Mesendoderm (in vitro differentiated cells): ENCODE measurements around the gene CEP295NL.

Source experiments
- DNase-seq: peaks from one replicate; pipeline ENCODE4 v3.0.0; 2013
- H2AK5ac ChIP-seq: 2 replicates; pipeline ENCODE4 v1.6.1; 2013; ENCODE audit warnings: low read length, inconsistent platforms
- H2BK120ac ChIP-seq: 2 replicates; pipeline ENCODE4 v1.6.1; 2013; ENCODE audit warnings: low read depth, mild to moderate bottlenecking, low read length, moderate library complexity, mixed read lengths
- H2BK15ac ChIP-seq: replicated peaks from 2 replicates; pipeline ENCODE4 v1.6.1; 2013; ENCODE audit warnings: low read depth, mild to moderate bottlenecking, moderate library complexity
- H2BK5ac ChIP-seq: 2 replicates; pipeline ENCODE4 v1.6.1; 2013; ENCODE audit warnings: low read length, inconsistent platforms
- H3K18ac ChIP-seq: 2 replicates; pipeline ENCODE4 v1.6.1; 2013; ENCODE audit warnings: mild to moderate bottlenecking, low read length, mixed read lengths
- H3K23ac ChIP-seq: one replicate; pipeline ENCODE4 v1.6.1; 2013; ENCODE audit warnings: low read length
- H3K27ac ChIP-seq: 2 replicates; pipeline ENCODE4 v1.5.1; 2013; ENCODE audit warnings: low read depth, mild to moderate bottlenecking, inconsistent platforms, low read length, moderate library complexity
- H3K27me3 ChIP-seq: 2 replicates; pipeline ENCODE4 v1.6.1; 2013; ENCODE audit warnings: low read length, control low read depth, mild to moderate bottlenecking, inconsistent platforms; ENCODE audit not compliant: insufficient read depth, poor library complexity
- H3K36me3 ChIP-seq: 2 replicates; pipeline ENCODE4 v1.6.1; 2013; ENCODE audit warnings: low read length, inconsistent platforms; ENCODE audit not compliant: control insufficient read depth, insufficient read depth
- H3K4ac ChIP-seq: one replicate; pipeline ENCODE4 v1.6.1; 2013; ENCODE audit warnings: low read depth, mild to moderate bottlenecking, low read length, moderate library complexity
- H3K4me1 ChIP-seq: 2 replicates; pipeline ENCODE4 v1.6.1; 2013; ENCODE audit warnings: low read depth, low read length, inconsistent platforms; ENCODE audit not compliant: control insufficient read depth
- H3K4me2 ChIP-seq: 2 replicates; pipeline ENCODE4 v1.6.1; 2013; ENCODE audit warnings: low read length
- H3K4me3 ChIP-seq: 2 replicates; pipeline ENCODE4 v1.5.1; 2013; ENCODE audit warnings: mild to moderate bottlenecking, low read length
- H3K56ac ChIP-seq: one replicate; pipeline ENCODE4 v1.6.1; 2013; ENCODE audit warnings: low read length
- H3K79me1 ChIP-seq: 2 replicates; pipeline ENCODE4 v1.6.1; 2013; ENCODE audit warnings: low read length, inconsistent platforms
- H3K79me2 ChIP-seq: 2 replicates; pipeline ENCODE4 v1.6.1; 2013; ENCODE audit warnings: mild to moderate bottlenecking, low read length; ENCODE audit not compliant: control insufficient read depth, insufficient read depth
- H3K9ac ChIP-seq: 2 replicates; pipeline ENCODE4 v1.6.1; 2013; ENCODE audit warnings: low read length, inconsistent platforms
- H4K5ac ChIP-seq: one replicate; pipeline ENCODE4 v1.6.1; 2013; ENCODE audit warnings: low read length
- H4K8ac ChIP-seq: one replicate; pipeline ENCODE4 v1.6.1; 2013; ENCODE audit warnings: low read depth, mild to moderate bottlenecking, control low read depth, low read length, moderate library complexity
- WGBS: extraction: QIAGEN DNeasy Blood & Tissue Kit; methylation state at CpG from one replicate; pipeline ENCODE4 v1.1.7; 2013; ENCODE audit warnings: low lambda C conversion rate, missing lambda C conversion rate; ENCODE audit not compliant: insufficient coverage; ENCODE audit errors: extremely low coverage; 5-methylcytosine and 5-hydroxymethylcytosine counted together

Gene CEP295NL

GRCh38 chr17:78893684-78894083 is 9.3 kb downstream of the CEP295NL start:
- WGBS: no CpG with 5 or more reads among the region's 4 CpGs

DNA sequence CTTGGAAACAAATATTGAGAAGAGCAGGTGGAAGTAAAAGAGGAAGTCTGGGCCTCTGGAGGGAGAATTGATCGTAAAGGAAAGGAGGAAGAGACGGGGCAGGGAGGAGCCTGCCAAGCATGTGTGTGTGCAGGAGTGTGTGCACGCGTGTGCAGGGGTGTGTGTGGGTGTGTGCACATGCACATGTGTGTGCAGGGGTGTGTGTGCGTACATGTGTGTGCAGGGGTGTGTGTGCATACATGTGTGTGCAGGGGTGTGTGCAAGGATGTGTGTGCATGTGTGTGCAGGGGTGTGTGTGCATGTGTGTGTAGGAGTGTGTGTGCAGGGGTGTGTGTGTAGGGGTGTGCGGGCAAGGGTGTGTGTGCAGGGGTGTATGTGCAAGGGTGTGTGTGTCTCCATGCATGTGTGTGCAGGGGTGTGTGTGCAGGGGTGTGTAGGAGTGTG is 10.0 kb downstream of the CEP295NL start:
- WGBS: no CpG with 5 or more reads among the region's 6 CpGs
- no peak overlapping the region for H3K23ac ChIP-seq
- no peak for DNase-seq
- no peak overlapping the region for H2BK5ac ChIP-seq
- no peaks in the 10 kb centered on the region for H3K27me3 ChIP-seq
- H3K79me2 ChIP-seq: no peaks in the 10 kb centered on the region
- H3K4me3 ChIP-seq: no peak overlapping the region
- peaks cover 3% of the 10 kb centered on the region for H3K79me1 ChIP-seq
- no peak overlapping the region for H3K9ac ChIP-seq
- no peak overlapping the region for H3K4me2 ChIP-seq
- no peak overlapping the region for H2BK120ac ChIP-seq
- H2BK15ac ChIP-seq: no peak overlapping the region
- H4K5ac ChIP-seq: no peak overlapping the region
- H3K18ac ChIP-seq: no peak overlapping the region
- H3K4me1 ChIP-seq: no peaks in the 10 kb centered on the region
- H4K8ac ChIP-seq: no peak overlapping the region
- H3K27ac ChIP-seq: no peak overlapping the region
- H3K4ac ChIP-seq: no peak overlapping the region
- H3K36me3 ChIP-seq: no peaks in the 10 kb centered on the region
- H3K56ac ChIP-seq: no peak overlapping the region
- no peak overlapping the region for H2AK5ac ChIP-seq

More at GRCh38 chr17:78893684-78894083, 9.3 kb downstream of the CEP295NL start:
- DNase-seq: no peak
- H3K36me3 ChIP-seq: no peaks in the 10 kb centered on the region
- H3K18ac ChIP-seq: no peak overlapping the region
- no peak overlapping the region for H2AK5ac ChIP-seq
- H3K27ac ChIP-seq: no peak overlapping the region
- H3K4me2 ChIP-seq: no peak overlapping the region
- H3K56ac ChIP-seq: no peak overlapping the region
- no peak overlapping the region for H3K4me3 ChIP-seq
- no peaks in the 10 kb centered on the region for H3K4me1 ChIP-seq
- H3K79me2 ChIP-seq: no peaks in the 10 kb centered on the region
- no peak overlapping the region for H3K9ac ChIP-seq
- no peak overlapping the region for H2BK120ac ChIP-seq
- no peak overlapping the region for H3K23ac ChIP-seq
- H2BK5ac ChIP-seq: no peak overlapping the region
- H4K8ac ChIP-seq: no peak overlapping the region
- no peaks in the 10 kb centered on the region for H3K27me3 ChIP-seq
- H3K4ac ChIP-seq: no peak overlapping the region
- no peak overlapping the region for H2BK15ac ChIP-seq
- H4K5ac ChIP-seq: no peak overlapping the region
- peaks cover 6% of the 10 kb centered on the region for H3K79me1 ChIP-seq

DNA sequence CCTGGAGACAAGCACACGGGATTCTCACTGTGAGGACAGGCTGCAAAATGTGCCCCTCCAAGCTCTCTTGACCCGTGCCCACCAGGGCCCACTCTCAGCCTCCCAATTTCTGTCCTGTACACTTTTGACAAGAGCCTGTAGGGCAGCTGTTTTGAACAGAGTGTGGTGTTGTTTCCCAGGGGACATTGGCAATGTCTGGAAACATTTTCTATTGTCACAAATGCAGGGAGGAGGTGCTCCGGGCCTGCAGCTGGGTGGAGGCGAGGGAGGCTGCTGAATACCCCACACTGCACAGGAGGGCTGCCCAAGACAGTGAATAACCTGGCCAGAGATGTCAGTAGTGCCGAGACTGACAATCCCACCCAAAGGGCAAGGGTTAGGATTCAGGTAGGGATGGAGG is 10.5 kb downstream of the CEP295NL start:
- H3K9ac ChIP-seq: no peak overlapping the region
- H3K23ac ChIP-seq: no peak overlapping the region
- no peak overlapping the region for H2BK5ac ChIP-seq
- H3K79me2 ChIP-seq: no peaks in the 10 kb centered on the region
- no peak overlapping the region for H3K27ac ChIP-seq
- no peak overlapping the region for H2AK5ac ChIP-seq
- no peak for DNase-seq
- no peak overlapping the region for H2BK120ac ChIP-seq
- no peak overlapping the region for H3K4me2 ChIP-seq
- H3K18ac ChIP-seq: no peak overlapping the region
- no peak overlapping the region for H3K4ac ChIP-seq
- peaks cover 2% of the 10 kb centered on the region for H3K79me1 ChIP-seq
- H2BK15ac ChIP-seq: no peak overlapping the region
- no peak overlapping the region for H4K8ac ChIP-seq
- no peak overlapping the region for H4K5ac ChIP-seq
- WGBS: no CpG with 5 or more reads among the region's 5 CpGs
- no peaks in the 10 kb centered on the region for H3K4me1 ChIP-seq
- no peak overlapping the region for H3K56ac ChIP-seq
- no peak overlapping the region for H3K4me3 ChIP-seq
- no peaks in the 10 kb centered on the region for H3K36me3 ChIP-seq
- no peaks in the 10 kb centered on the region for H3K27me3 ChIP-seq

GRCh38 chr17:78892062-78892456 is 10.9 kb downstream of the CEP295NL start:
- Histone ChIP-seq H4K5ac (no peak overlapping the region), H2BK5ac (no peak overlapping the region), H2BK120ac (no peak overlapping the region), H3K79me2 (no peaks in the 10 kb centered on the region), H3K4me2 (no peak overlapping the region), H3K4me3 (no peak overlapping the region), H3K27me3 (no peaks in the 10 kb centered on the region), H3K27ac (no peak overlapping the region), H2BK15ac (no peak overlapping the region), H3K4me1 (no peaks in the 10 kb centered on the region), H3K23ac (no peak overlapping the region), H3K56ac (no peak overlapping the region), H4K8ac (no peak overlapping the region), H2AK5ac (no peak overlapping the region), H3K18ac (no peak overlapping the region), H3K9ac (no peak overlapping the region), H3K36me3 (no peaks in the 10 kb centered on the region), H3K79me1 (peaks cover 2% of the 10 kb centered on the region), H3K4ac (no peak overlapping the region)
- WGBS: no CpG with 5 or more reads among the region's 14 CpGs
- DNase-seq: no peak

GRCh38 chr17:78891406-78892061 is 11.5 kb downstream of the CEP295NL start:
- no peak overlapping the region for H3K56ac ChIP-seq
- no peak overlapping the region for H2BK15ac ChIP-seq
- H3K36me3 ChIP-seq: no peaks in the 10 kb centered on the region
- H4K8ac ChIP-seq: no peak overlapping the region
- no peak overlapping the region for H2AK5ac ChIP-seq
- H3K79me1 ChIP-seq: peaks cover 2% of the 10 kb centered on the region
- H3K4me3 ChIP-seq: no peak overlapping the region
- H3K4me2 ChIP-seq: no peak overlapping the region
- no peak overlapping the region for H2BK120ac ChIP-seq
- no peak overlapping the region for H3K27ac ChIP-seq
- no peak for DNase-seq
- H3K27me3 ChIP-seq: no peaks in the 10 kb centered on the region
- no peak overlapping the region for H3K23ac ChIP-seq
- no peaks in the 10 kb centered on the region for H3K79me2 ChIP-seq
- no peak overlapping the region for H3K18ac ChIP-seq
- H3K9ac ChIP-seq: no peak overlapping the region
- WGBS: no CpG with 5 or more reads among the region's 21 CpGs
- H4K5ac ChIP-seq: no peak overlapping the region
- H3K4me1 ChIP-seq: no peaks in the 10 kb centered on the region
- no peak overlapping the region for H3K4ac ChIP-seq
- no peak overlapping the region for H2BK5ac ChIP-seq

- no peak overlapping the region for H2BK120ac ChIP-seq
- H3K18ac ChIP-seq: no peak overlapping the region
- no peaks in the 10 kb centered on the region for H3K36me3 ChIP-seq
- H4K8ac ChIP-seq: no peak overlapping the region
- no peak overlapping the region for H3K4ac ChIP-seq
- H3K79me1 ChIP-seq: peaks cover 2% of the 10 kb centered on the region
- H3K9ac ChIP-seq: no peak overlapping the region
- H3K4me1 ChIP-seq: no peaks in the 10 kb centered on the region
- H3K27ac ChIP-seq: no peak overlapping the region
- no peak overlapping the region for H3K4me2 ChIP-seq
- H2AK5ac ChIP-seq: no peak overlapping the region
- DNase-seq: no peak
- no peak overlapping the region for H3K56ac ChIP-seq
- H2BK5ac ChIP-seq: no peak overlapping the region
- no peaks in the 10 kb centered on the region for H3K79me2 ChIP-seq
- H3K23ac ChIP-seq: no peak overlapping the region
- H3K27me3 ChIP-seq: no peaks in the 10 kb centered on the region
- no peak overlapping the region for H4K5ac ChIP-seq
- no peak overlapping the region for H2BK15ac ChIP-seq
- WGBS: no CpG with 5 or more reads among the region's 16 CpGs
- no peak overlapping the region for H3K4me3 ChIP-seq
Observed at GRCh38 chr17:78890498-78890897, 12.5 kb downstream of the CEP295NL start.
